HG03342 (cell line): Measurements from ENCODE around the gene PCDHGB5.

ENCODE experiments used
- ATAC-seq: cut with Tn5 transposase; IDR thresholded peaks from one replicate; pipeline ENCODE4 v1.9.1; 2021; ENCODE audit warnings: mild to moderate bottlenecking, moderate library complexity; ENCODE audit not compliant: unreplicated experiment

Gene PCDHGB5

DNA sequence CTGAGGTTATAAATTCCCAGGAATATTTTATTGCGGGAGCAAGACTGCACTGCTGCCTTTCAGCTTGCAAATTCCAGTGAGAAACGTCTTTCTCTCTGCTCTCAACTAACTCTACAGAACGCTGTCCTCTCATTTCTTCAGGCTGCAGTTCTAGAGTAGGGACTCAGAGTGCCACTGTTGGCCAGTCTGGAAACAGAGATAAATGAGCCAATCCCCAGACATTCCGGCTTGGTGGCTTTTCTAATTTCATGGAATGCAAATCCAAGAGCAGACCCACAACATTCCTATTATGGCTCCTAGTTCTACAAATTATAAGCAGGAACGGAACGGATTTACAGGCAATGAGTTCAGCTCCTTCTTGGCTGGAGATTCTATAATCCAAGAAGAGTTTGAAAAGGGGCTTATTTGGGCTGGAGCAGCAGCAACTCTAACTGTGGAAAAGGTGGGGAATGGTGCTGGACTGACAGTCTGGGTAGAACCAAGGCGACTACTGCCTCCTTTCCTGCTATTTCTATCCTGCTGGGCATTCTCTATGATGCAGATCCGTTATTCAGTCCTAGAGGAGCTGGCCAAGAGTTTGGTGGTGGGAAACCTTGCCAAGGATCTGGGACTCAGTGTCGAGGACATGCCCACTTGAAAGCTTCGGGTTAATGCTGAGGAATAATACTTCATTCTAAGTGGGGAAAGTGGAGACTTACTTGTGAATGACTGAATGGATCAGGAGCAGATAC is 41.8 kb downstream of the PCDHGB5 start:
- ATAC-seq: no peak

GRCh38 chr5:141440341-141440740 is 42.6 kb downstream of the PCDHGB5 start:
- no peak for ATAC-seq

GRCh38 chr5:141441571-141442170 is 43.9 kb downstream of the PCDHGB5 start:
- ATAC-seq: no peak
